Urinary bladder (tissue), 4 donors: ENCODE results near the gene GRIK3. TPM values are rescaled to one million over a fixed set of nuclear protein-coding genes. Genes with fewer than 3 reads are reported as not detected.
"Not testable (repeated sequence)": the region's sequence is repeated elsewhere in the genome, so short reads cannot be mapped to it uniquely, and the experiment has no call there.

ENCODE experiments used
- DNase-seq: peaks from one replicate; pipeline ENCODE4 v3.0.0-alpha.2; 2015; ENCODE audit errors: extremely low spot score
- H3K27ac ChIP-seq: one replicate; pipeline ENCODE4 v1.5.1; 2013; ENCODE audit warnings: low read depth, mild to moderate bottlenecking, moderate library complexity
- H3K36me3 ChIP-seq: one replicate; pipeline ENCODE4 v1.6.1; 2013; ENCODE audit warnings: mild to moderate bottlenecking, moderate library complexity; ENCODE audit not compliant: insufficient read depth
- H3K4me1 ChIP-seq: one replicate; pipeline ENCODE4 v1.6.1; 2013; ENCODE audit warnings: mild to moderate bottlenecking, moderate library complexity; ENCODE audit not compliant: insufficient read depth
- H3K4me3 ChIP-seq: one replicate; pipeline ENCODE4 v1.5.1; 2013; ENCODE audit warnings: low read depth, low read length
- WGBS: extraction: QIAGEN DNeasy Blood & Tissue Kit; methylation state at CpG from one replicate; pipeline ENCODE4 v1.1.7; 2013; 5-methylcytosine and 5-hydroxymethylcytosine counted together
- polyA plus RNA-seq: library from polyadenylated mRNA; stranded (reverse); fragments of 200-250 nt; gene quantifications from one replicate; pipeline ENCODE4 v1.2.3, GENCODE V29; 2013
- total RNA-seq: library from RNA; depleted of rRNA; stranded (reverse); fragments of >200 nt; gene quantifications from one replicate; pipeline ENCODE4 v1.2.3, GENCODE V29; 2014
- donor health status: healthy with polysubstance abuse.
- donor health status: healthy.

GRIK3 gene
- total and polyA plus RNA-seq, 2 donors, result 1.7 to 4.1 TPM

DNA sequence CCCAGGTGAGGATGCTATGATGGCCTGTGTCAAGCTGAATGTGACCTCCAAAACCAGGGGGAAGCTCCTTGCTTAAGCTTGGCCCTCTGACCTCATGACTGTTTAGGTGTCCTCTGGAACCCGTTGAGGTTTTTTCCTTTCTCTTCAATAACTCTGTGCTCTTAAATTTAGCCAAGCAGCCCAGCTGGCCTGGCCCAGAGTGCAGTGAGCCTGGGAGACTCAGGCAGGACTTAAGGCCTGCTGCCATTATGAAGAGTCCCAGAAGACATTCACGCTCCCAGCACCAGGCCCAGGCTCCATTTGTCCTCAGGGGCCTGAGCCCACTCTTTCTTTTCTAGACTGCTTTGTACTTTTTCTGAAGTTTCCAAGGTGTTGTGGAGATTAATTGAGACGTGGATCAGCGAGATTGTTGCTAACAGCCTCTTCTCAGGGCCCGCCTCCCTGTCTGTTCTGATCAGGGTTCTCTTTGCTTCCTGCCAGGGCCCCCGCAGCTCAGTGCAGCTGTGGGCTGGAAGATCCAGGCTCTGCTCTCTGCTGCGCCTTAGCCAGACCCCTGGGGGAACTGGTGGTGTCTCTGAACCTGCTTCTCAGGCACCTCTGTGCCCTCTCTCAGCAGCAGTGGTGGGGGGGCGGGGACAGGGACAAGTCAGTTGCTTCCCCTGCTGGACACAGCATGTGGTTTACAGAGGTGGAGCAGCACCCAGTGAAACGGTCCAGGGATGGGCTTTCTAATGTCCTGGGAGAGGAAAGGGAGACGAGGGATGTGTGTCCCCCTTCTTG lies 124.2 kb downstream of the GRIK3 start:
- Histone ChIP-seq H3K36me3 (no peaks in the 10 kb centered on the region), H3K27ac (no peak overlapping the region), H3K4me3 (no peak overlapping the region), H3K4me1 (no peaks in the 10 kb centered on the region)
- no peak for DNase-seq
- WGBS, result 42% methylated on average over 10 of the region's 10 CpGs

DNA sequence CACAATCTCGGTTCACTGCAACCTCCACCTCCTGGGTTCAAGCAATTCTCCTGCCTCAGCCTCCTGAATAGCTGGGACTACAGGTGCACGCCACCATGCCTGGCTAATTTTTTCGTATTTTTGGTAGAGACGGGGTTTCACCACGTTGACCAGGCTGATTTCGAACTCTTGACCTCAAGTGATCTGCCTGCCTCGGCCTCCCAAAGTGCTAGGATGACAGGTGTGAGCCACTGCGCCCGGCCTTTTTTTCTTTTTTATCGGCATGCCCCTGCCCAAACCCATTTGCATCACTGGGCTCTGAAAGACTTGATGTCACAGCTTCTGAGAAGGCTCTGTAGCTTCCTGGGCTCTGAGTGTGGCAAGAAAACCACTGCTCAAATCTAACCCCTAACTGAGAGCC lies 125.0 kb downstream of the GRIK3 start:
- H3K4me3 ChIP-seq, H3K36me3 ChIP-seq, H3K27ac ChIP-seq, DNase-seq, H3K4me1 ChIP-seq: not testable (repeated sequence)
- WGBS, result 84% methylated on average over 10 of the region's 10 CpGs

DNA sequence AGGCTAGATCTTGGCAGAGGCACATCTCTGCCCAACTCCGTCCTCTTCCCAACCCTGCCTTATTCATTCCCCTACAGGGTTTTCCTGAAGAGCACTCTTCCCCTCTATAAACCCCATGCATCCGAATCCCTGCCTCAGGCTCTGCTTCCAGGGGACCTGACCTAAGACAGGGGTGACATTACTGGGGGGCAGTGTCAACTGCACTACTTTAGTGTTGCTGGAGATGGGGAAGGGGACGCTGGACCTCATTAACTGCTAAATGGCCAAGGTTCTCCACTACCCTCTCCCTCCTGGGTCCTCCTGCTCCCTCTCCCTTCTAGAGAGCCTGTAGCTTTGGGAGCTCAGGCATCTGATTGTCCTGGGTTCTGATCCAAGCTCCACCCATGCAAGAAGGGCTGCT lies 126.2 kb downstream of the GRIK3 start:
- Histone ChIP-seq H3K27ac (no peak overlapping the region), H3K4me1 (no peaks in the 10 kb centered on the region), H3K36me3 (no peaks in the 10 kb centered on the region), H3K4me3 (no peak overlapping the region)
- DNase-seq, result no peak
- WGBS, result 79% methylated on average over 3 of the region's 3 CpGs

DNA sequence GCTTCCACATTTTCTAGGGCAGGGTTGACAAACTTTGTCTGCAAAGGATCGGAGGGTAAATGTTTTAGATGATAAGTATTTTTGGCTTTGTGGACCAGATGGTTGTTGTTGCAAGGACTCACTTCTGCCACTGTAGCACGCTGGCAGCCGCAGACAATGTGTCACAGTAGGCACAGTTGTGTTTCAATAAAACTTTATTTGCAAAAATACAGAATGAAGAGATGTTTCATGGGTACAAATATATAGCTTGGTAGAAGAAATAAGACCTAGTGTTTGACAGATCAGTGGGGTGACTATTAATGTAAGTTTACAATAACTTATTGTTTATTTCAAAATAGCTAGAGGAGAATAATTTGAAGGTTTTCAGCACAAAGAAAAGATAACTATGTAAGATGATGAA lies 127.8 kb downstream of the GRIK3 start:
- no peak overlapping the region for H3K27ac ChIP-seq
- no peaks in the 10 kb centered on the region for H3K4me1 ChIP-seq
- 71% methylated on average over 3 of the region's 3 CpGs for WGBS
- H3K4me3 ChIP-seq, result no peak overlapping the region
- H3K36me3 ChIP-seq, result no peaks in the 10 kb centered on the region
- no peak for DNase-seq

DNA sequence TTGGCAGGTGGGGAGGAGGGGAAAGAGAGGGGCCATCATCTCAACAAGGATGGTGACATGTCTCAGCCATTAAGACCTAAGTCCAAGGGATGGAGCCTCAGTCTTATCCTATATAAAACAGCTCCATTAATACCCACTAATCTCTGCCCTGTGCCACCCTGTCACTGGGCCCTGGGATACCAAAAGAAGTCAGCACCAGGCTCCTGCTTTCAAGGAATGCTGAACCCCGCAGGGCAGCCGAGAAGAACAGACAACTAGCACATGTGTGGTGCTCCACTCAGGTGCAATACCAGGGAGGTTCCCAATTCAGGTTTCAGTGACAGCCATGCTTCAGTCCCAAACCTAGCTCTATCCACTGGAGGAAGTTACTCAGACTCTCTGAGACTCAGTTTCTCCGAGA lies 128.4 kb downstream of the GRIK3 start:
- Histone ChIP-seq H3K36me3 (no peaks in the 10 kb centered on the region), H3K4me3 (no peak overlapping the region), H3K27ac (no peak overlapping the region), H3K4me1 (no peaks in the 10 kb centered on the region)
- DNase-seq, result no peak
- 74% methylated on average over 3 of the region's 3 CpGs for WGBS

DNA sequence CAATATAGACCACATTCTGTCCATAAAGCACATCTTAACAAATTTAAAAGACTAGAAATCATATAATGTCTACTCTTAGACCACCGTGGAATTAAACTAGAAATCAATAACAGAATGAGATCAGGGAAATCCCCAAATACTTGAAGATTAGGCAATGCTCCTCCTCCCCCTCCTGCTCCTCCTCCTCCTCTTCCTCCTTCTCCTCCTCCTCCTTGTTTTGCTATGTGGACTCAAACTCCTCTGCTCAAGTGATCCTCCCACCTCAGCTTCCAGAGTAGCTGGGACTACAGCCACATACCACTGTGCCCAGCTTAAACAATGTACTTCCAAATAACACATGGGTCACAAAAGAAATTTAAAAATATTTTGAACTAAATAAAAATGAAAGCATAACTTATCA lies 134.2 kb downstream of the GRIK3 start:
- WGBS, result 75% methylated on average over 1 of the region's 1 CpG
- H3K4me1 ChIP-seq, result no peaks in the 10 kb centered on the region
- DNase-seq, result no peak
- no peaks in the 10 kb centered on the region for H3K36me3 ChIP-seq
- H3K4me3 ChIP-seq, result no peak overlapping the region
- H3K27ac ChIP-seq, result no peak overlapping the region

DNA sequence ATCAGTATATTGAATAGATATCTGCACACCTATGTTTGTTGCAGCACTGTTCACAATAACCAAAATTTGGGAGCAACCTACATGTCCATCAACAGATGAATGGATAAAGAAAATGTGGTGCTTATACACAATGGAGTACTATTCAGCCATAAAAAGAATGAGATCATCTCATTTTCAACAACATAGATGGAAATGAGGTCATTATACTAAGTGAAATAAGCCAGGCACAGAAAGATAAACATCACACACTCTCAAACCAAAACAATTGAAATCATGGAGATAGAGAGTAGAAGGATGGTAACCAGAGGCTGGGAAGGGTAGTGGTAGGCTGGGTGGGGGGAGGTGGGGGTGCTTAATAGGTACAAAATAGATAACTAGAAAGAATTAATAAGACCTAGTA lies 136.5 kb downstream of the GRIK3 start:
- not testable (repeated sequence) for H3K4me3 ChIP-seq, H3K36me3 ChIP-seq, H3K4me1 ChIP-seq, DNase-seq, H3K27ac ChIP-seq

DNA sequence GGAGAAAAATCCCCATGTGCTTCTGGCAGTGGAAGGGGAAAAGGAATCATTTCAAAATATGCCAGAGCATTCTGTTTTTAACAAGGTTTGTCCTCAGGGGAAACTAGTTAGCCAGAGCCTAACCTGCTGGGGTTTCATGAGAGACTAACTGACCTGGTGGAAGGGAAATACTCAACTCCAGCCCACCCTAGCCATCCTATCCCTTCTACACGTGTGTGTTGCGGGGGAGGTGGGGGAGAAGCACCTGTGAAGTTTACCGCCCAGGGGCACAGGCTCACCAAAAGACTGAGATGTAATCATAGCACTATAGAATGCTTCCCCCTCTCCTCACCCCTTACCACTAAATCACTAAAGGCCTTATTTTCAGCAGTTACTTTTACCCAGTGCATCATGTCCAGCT lies 139.5 kb downstream of the GRIK3 start:
- Histone ChIP-seq H3K27ac (no peak overlapping the region), H3K36me3 (no peaks in the 10 kb centered on the region), H3K4me1 (no peaks in the 10 kb centered on the region), H3K4me3 (no peak overlapping the region)
- WGBS, result 63% methylated on average over 3 of the region's 3 CpGs
- no peak for DNase-seq

DNA sequence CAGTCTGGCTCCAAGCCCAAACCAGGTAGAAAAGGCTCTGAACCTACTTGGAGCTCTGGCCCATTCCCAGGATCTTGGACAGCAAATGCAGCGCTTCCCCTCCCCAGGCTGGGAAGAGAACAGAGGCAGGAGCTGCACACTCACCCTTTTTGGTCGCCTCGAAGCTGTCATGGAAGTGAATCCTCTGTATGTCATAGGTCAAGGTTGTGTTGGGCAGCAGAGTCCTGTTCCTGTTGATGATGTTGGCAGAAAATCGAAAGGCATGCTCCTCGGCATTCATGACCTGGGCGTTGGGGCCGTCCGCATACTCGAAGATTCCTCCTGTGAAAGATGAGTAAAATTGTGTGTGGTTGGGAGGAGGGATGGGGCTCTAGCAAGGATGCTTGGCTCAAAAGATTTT lies 143.5 kb downstream of the GRIK3 start:
- DNase-seq, result no peak
- Histone ChIP-seq H3K27ac (no peak overlapping the region), H3K4me3 (no peak overlapping the region), H3K36me3 (no peaks in the 10 kb centered on the region), H3K4me1 (no peaks in the 10 kb centered on the region)
- 74% methylated on average over 9 of the region's 9 CpGs for WGBS

DNA sequence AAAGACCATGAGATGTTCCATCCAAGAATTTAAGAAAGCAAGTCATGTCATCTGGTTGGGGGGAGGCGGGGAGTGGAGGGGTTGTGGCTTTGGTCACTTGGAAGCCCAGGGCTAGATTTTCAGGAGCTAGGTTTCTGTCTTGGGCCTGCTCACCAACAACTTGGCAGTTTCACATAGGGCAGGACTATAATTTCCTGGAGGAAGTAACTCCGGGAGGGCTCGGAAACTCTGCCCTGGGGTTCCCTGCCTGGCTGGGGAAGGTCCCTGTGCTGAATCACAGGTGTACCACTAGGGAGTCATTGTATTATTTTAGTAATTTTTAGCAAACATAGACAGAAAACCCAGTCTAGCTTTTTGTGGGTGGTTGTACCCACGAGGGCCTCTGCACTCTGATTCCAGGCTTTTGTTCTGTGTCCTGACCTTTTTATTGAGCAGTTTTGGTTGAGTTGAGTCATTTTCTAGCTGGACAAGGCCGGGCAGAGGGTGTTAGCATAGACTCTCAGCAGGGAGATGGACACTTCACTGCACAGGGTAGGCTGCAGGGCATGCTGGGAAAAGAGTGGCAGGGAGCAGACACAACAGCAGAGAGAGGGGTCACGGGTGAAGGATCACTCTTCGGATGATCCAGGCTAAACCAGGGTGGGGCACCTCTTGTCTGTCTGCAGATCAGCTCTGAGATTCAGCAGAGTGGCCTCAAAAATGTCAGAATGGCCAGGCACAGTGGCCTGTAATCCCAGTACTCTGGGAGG lies 144.7 kb downstream of the GRIK3 start:
- no peak overlapping the region for H3K27ac ChIP-seq
- WGBS, result 64% methylated on average over 7 of the region's 7 CpGs
- H3K4me1 ChIP-seq, result no peaks in the 10 kb centered on the region
- no peak for DNase-seq
- no peaks in the 10 kb centered on the region for H3K36me3 ChIP-seq
- no peak overlapping the region for H3K4me3 ChIP-seq

DNA sequence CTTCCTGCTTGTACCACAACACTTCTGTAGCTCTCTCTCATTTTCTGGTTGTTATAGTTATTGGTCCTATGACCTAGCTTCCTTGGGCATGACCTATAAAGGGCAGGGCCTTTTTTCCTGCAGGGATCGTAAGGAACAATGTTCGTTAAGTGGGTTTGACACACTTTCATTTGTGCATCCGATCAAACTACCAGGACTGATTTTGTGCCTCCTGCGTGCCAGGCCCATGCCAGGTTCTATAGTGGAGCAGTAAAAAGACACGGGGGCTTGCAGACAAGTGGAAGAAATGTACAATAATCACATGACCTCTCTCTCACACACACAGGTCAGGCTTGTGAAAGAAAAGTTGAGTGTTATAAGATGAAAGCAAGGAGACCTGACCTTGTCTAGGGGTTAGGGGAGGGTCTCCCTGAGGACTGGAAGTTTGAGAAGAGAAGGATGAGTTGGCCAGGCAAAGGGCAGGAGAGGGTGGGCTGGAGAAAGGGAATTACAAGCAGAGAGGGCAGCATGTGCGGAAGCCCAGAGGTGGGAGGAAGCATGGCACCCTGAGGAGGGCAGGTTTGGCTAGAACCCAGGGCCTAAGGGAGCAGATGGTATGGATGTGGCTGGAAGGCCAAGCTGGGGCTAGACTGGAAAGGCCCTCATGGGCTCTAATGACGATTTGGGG lies 145.4 kb downstream of the GRIK3 start:
- WGBS, result 75% methylated on average over 7 of the region's 7 CpGs

DNA sequence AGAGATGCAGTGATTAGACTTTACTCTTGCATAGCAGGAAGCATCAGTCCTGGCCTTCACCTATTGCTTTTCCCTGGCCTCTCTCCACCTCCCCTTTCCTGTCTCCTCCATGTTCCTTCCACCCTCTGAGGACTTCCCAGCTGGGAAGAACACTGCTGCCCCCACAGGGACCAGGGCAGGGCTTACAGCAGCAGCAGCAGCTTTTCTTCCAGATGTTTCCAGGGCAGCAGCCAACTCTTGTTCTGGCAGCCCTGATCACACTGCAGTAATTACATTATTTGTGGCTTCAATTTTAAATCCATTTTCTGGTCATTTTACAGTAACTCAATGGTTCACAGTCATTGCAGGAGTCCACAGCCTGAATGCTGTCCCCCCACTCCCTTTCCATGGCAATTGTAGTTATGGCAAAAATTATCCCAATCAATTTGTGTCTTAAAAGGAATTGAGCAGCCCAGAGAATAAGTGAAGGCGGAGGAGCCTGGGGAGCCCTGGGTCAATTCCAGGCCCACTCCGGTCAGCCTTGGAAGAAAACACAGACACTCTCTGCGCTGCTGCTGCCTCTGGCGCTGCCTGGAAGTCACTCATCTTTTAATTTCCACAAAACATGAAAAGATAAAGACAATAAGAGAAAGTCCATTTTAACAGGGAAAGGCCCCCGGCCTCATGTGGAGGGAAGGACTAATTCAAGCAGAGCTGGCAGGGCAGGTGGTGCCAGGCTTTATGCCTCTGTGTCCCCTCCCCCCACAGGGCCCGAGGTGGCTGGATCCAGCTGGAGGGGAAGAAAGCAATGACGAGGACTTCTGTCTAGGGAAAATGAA lies 148.6 kb downstream of the GRIK3 start:
- 59% methylated on average over 7 of the region's 7 CpGs for WGBS
- no peaks in the 10 kb centered on the region for H3K36me3 ChIP-seq
- H3K4me3 ChIP-seq, result no peak overlapping the region
- no peak for DNase-seq
- no peaks in the 10 kb centered on the region for H3K4me1 ChIP-seq
- no peak overlapping the region for H3K27ac ChIP-seq

More for the DNA sequence above, 145.4 kb downstream of the GRIK3 start:
- no peaks in the 10 kb centered on the region for H3K4me1 ChIP-seq
- H3K4me3 ChIP-seq, result no peak overlapping the region
- no peak for DNase-seq
- no peaks in the 10 kb centered on the region for H3K36me3 ChIP-seq
- H3K27ac ChIP-seq, result no peak overlapping the region

DNA sequence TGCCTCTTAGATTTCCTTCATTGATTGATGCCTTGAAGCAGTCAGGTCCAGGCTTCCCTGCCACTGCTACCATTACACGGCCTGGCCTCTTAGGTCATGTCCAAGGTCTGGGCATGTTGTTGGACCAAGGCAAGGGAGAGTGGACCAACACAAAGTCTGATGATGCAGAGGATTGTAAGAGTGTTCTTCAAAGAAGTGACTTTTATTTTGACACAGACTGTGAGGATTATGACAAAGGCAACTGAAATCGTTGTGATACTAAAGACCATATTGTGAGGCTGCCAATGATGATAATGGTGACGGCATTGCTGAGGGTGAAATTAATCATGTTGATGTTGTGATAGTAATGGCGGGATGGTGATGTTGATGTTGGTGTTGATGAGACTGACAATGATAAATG lies 149.5 kb downstream of the GRIK3 start:
- H3K4me3 ChIP-seq, result no peak overlapping the region
- no peak for DNase-seq
- H3K36me3 ChIP-seq, result no peaks in the 10 kb centered on the region
- no peaks in the 10 kb centered on the region for H3K4me1 ChIP-seq
- H3K27ac ChIP-seq, result no peak overlapping the region
- 70% methylated on average over 4 of the region's 4 CpGs for WGBS
